Right cardiac atrium (tissue), 5 donors: ENCODE measurements around the gene ASIC4. TPM values are rescaled to one million over a fixed set of nuclear protein-coding genes. Genes with fewer than 3 reads are reported as not detected.

Source experiments
- ATAC-seq, 2 donors: fragments of 200-7000 bp; cut with Tn5 transposase; one replicate each; pipeline versions ENCODE4 v1.8.0 to v1.9.1; 2020; ENCODE audit warnings: moderate library complexity in 2 of 2, mild to moderate bottlenecking in 1 of 2
- DNase-seq, 3 donors: peaks; one replicate each; pipeline ENCODE4 v3.0.0-alpha.2; 2020
- H3K27ac ChIP-seq: one replicate; pipeline ENCODE4 v1.5.1; 2013; ENCODE audit warnings: mild to moderate bottlenecking, low read length, control low read depth, moderate library complexity
- H3K27me3 ChIP-seq: one replicate; pipeline ENCODE4 v1.6.1; 2013; ENCODE audit not compliant: control insufficient read depth, insufficient read depth
- H3K4me1 ChIP-seq: one replicate; pipeline ENCODE4 v1.6.1; 2013; ENCODE audit warnings: low read length; ENCODE audit not compliant: control insufficient read depth, insufficient read depth
- H3K4me3 ChIP-seq: one replicate; pipeline ENCODE4 v1.5.1; 2013; ENCODE audit warnings: low read length, control low read depth
- H3K9me3 ChIP-seq: one replicate; pipeline ENCODE4 v1.6.1; 2013; ENCODE audit warnings: low read length; ENCODE audit not compliant: control insufficient read depth
- WGBS: extraction: QIAGEN DNeasy Blood & Tissue Kit; methylation state at CpG from one replicate; pipeline ENCODE4 v1.1.7; 2013; 5-methylcytosine and 5-hydroxymethylcytosine counted together
- intact Hi-C, 4 donors: fragments of 100-400 bp; cut with DNase I; formaldehyde crosslinking; loops; one replicate each; pipeline versions ENCODE4 v1.11.0 to v1.14.0; 2022 to 2023
- polyA plus RNA-seq: library from polyadenylated mRNA; stranded (reverse); fragments of 200-250 nt; gene quantifications from one replicate; pipeline ENCODE4 v1.2.3, GENCODE V29; 2013
- total RNA-seq, 4 donors: library from RNA; stranded (reverse); fragmentation: NEBNext Ultra II Directional; extraction: Animal tissue kit (Norgen Biotek cat#: 25700); gene quantifications; one replicate each; pipeline ENCODE4 v1.2.1, GENCODE V29; 2021
- donor health status: healthy with polysubstance abuse.
- donor health status: DM: no; HTN: yes; CAD: no.
- donor health status: DM: no; HTN: no; CAD: no.
- donor health status: DM: no; HTN: yes; CAD: no; lungs with severe emphysema.
- donor health status: DM: yes; HTN: yes; CAD: no.

ASIC4 gene
- total and polyA plus RNA-seq, 5 donors = 0.28 to 1.8 (median 1.5) TPM

- Histone ChIP-seq H3K27me3 (no peaks in the 10 kb centered on the region), H3K9me3 (no peaks in the 10 kb centered on the region), H3K4me3 (no peak overlapping the region), H3K27ac (no peak overlapping the region), H3K4me1 (no peaks in the 10 kb centered on the region)
- 93% methylated on average over 46 of the region's 46 CpGs for WGBS
- ATAC-seq (no peak), DNase-seq (peak in 1 of 3 donors; percentile 60)
- intact Hi-C loops = loop anchor here (5.0 to 10.0 kb wide), 4 partner anchors 48 to 155 kb away; no protein-coding TSS in a partner anchor
Measured at GRCh38 chr2:219539926-219540678, 25.8 kb downstream of the ASIC4 start.

DNA sequence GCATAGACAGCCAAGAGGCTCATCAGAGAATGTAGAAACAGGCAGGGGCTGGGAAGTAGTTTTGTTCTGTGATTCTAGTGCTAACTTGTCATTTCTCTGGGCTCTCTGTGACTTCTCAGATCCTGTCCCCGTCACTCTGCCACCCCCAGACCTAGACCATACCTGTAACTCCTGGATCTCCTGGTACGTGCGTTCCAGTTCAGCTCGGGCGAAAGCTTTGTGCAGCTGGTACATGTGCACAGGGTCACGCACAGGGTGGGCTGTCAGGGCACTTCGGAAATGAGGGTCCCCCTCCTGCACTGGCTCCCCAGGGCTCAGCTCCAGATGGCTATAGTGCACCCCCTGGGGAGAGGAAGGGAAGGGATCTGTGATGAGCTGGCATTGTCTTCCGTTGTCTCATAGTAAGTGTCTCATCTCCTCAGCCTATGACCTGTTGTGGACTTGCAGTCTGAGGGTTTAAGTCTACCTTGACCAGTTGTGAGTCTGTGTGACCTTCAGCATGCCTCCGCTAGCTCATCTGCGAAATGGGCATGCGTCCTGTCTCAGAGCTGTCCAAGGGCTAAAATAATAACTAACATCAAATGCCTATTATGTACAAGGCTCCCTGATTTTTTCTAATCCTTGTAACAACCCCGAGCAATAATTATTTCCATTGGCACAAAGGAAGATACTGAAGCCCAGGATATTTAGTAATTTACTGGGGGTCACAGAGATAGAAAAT lies 26.7 kb downstream of the ASIC4 start:
- Histone ChIP-seq H3K4me3 (no peak overlapping the region), H3K27ac (no peak overlapping the region), H3K9me3 (no peaks in the 10 kb centered on the region), H3K4me1 (no peaks in the 10 kb centered on the region), H3K27me3 (no peaks in the 10 kb centered on the region)
- no peak for ATAC-seq
- WGBS = 89% methylated on average over 12 of the region's 12 CpGs
- peak in 1 of 3 donors; percentile 49 for DNase-seq
- intact Hi-C loops = loop anchor here in 3 of 4 donors (5.0 to 10.0 kb wide), 3 partner anchors 101 to 154 kb away; no protein-coding TSS in a partner anchor

DNA sequence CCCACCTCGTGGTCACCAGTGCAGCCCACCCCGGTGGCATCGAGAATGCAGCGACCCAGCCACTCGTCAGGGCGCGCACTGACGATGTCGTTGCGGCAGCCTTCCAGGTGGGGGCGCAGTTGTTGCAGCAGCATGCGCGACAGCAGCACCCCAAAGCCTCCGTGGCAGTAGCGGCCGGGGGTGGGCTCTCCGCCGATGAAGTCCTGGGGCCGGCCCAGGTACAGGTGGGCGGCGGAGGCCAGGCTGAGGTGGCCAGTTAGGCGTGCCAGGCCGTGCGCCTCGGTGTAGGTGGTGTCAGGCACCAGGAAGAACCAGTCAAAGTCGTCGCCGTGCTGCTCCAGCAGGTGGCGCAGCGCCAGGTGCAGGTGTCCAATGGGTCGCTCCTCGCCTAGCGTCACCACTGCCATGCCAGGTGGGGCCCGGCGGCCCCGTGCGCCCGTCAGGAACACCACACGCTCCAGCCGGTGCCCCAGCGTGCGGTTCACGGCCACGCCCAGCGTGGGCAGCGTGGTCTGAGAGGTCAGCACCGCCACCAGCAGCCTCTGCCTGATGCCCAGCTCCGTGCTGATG lies 27.4 kb downstream of the ASIC4 start:
- H3K4me1 ChIP-seq = no peaks in the 10 kb centered on the region
- WGBS = 13% methylated on average over 48 of the region's 48 CpGs
- H3K27me3 ChIP-seq = no peaks in the 10 kb centered on the region
- ATAC-seq = peak in 1 of 2 donors; percentile 4
- intact Hi-C loops = loop anchor here in 3 of 4 donors (5.0 to 10.0 kb wide), 3 partner anchors 101 to 153 kb away; no protein-coding TSS in a partner anchor
- H3K9me3 ChIP-seq = no peaks in the 10 kb centered on the region
- no peak overlapping the region for H3K27ac ChIP-seq
- H3K4me3 ChIP-seq = no peak overlapping the region
- peak; percentile 73 to 91 (median 91) for DNase-seq

- ATAC-seq (peak; percentile 36 to 40), DNase-seq (no peak)
- intact Hi-C loops = loop anchor here in 3 of 4 donors (5.0 to 10.0 kb wide), 3 partner anchors 99 to 152 kb away; no protein-coding TSS in a partner anchor
- Histone ChIP-seq H3K4me1 (no peaks in the 10 kb centered on the region), H3K4me3 (peak overlapping the region; percentile 81), H3K9me3 (no peaks in the 10 kb centered on the region), H3K27me3 (no peaks in the 10 kb centered on the region), H3K27ac (peak overlapping the region; percentile 71)
- WGBS = under 1% methylated on average over 66 of the region's 66 CpGs
Measured at GRCh38 chr2:219542931-219543595, 28.8 kb downstream of the ASIC4 start.

DNA sequence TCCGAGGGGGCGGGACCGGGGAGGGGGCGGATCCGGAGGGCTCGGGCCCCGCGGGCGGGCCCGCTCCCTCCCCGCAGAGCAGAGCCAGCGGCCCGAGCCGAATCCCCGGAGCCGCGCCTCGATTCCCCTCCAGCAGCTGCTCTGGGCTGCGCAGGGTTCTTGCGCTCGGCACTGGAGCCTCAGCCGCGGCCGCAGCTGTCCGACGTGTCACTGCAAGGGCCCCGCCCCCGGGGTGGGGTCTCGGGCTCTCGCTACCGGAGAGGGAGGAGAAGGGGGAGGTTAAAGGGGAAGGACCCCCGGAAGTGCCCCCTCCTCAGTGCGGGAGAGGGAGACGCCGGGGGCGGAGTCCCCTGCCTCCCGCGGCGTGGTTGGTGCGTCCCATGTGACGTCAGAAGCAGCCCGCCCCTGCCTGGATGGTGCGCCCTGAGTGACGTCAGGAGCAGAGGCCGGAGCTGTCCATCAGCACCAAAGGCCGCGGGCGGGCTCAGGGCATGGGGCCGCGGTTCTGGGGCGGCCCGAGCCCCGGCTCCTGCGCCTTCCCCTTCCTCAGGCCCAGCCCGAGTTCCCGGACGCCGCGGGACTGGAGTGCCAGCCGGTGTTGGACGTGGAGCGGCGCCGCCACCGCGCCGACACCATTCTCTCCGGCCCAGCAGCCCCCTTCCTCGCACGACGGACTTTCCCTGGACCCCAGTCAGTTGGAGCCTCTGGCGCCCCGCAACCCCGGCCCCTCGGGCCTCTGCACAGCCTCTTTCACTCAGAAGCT lies 29.5 kb downstream of the ASIC4 start, which contains the start of the genes CHPF and TMEM198:
Gene CHPF (minus strand): TSS at position 214 of the 763 bp plus-strand sequence. CDS start 271 bp downstream, outside the sequence.
Gene TMEM198 (plus strand): TSS at position 433 of the 763 bp plus-strand sequence. CDS start 700 bp downstream, outside the sequence.
- ATAC-seq = peak; percentile 93 to 95
- no peaks in the 10 kb centered on the region for H3K4me1 ChIP-seq
- H3K9me3 ChIP-seq = no peaks in the 10 kb centered on the region
- H3K27me3 ChIP-seq = no peaks in the 10 kb centered on the region
- peak within 1 kb of the TSS; percentile 81 for H3K4me3 ChIP-seq
- under 1% methylated on average over 74 of the region's 75 CpGs for WGBS
- intact Hi-C loops = loop anchor here in 3 of 4 donors (5.0 to 10.0 kb wide), 3 partner anchors 99 to 151 kb away; no protein-coding TSS in a partner anchor
- H3K27ac ChIP-seq = peak within 1 kb of the TSS; percentile 71
- DNase-seq = peak; percentile 99 to 100 (median 99)

- DNase-seq (no peak), ATAC-seq (no peak)
- Histone ChIP-seq H3K27me3 (no peaks in the 10 kb centered on the region), H3K4me1 (no peaks in the 10 kb centered on the region), H3K4me3 (peak overlapping the region; percentile 81), H3K27ac (no peak overlapping the region), H3K9me3 (no peaks in the 10 kb centered on the region)
- intact Hi-C loops = loop anchor here in 3 of 4 donors (5.0 to 10.0 kb wide), 3 partner anchors 98 to 150 kb away; no protein-coding TSS in a partner anchor
- WGBS = 43% methylated on average over 9 of the region's 9 CpGs
Measured at GRCh38 chr2:219544567-219544966, 30.3 kb downstream of the ASIC4 start.

- H3K4me3 ChIP-seq = no peak overlapping the region
- ATAC-seq (no peak), DNase-seq (no peak)
- 87% methylated on average over 3 of the region's 3 CpGs for WGBS
- H3K9me3 ChIP-seq = no peaks in the 10 kb centered on the region
- intact Hi-C loops = loop anchor here in 1 of 4 donors (10.0 kb wide), 1 partner anchor 149 kb away; no protein-coding TSS in a partner anchor
- no peak overlapping the region for H3K27ac ChIP-seq
- no peaks in the 10 kb centered on the region for H3K27me3 ChIP-seq
- H3K4me1 ChIP-seq = no peaks in the 10 kb centered on the region
Measured at GRCh38 chr2:219545295-219545942, 31.1 kb downstream of the ASIC4 start.

DNA sequence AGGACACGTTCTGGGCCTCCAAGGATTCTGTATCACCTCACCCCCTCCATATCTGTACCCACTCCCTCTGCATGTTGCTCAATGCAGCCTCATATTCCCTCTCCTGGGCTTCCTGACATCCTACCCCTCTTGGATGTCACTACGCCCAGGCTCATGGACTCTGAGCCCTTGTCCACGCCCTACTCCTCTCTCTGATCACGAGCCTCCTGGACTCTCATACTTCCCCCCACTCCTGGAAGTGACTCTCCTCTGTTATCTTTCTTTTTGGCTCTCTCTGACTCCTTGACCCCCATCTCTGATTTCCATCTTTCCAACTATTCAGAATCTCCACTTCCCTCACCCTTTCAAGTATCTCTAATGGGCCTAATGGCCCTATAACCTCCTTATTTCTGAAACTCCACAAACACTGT lies 31.7 kb downstream of the ASIC4 start:
- H3K4me3 ChIP-seq = no peak overlapping the region
- ATAC-seq = no peak
- H3K9me3 ChIP-seq = no peaks in the 10 kb centered on the region
- intact Hi-C loops = loop anchor here in 1 of 4 donors (10.0 kb wide), 1 partner anchor 149 kb away; no protein-coding TSS in a partner anchor
- H3K27me3 ChIP-seq = no peaks in the 10 kb centered on the region
- 69% methylated on average over 4 of the region's 4 CpGs for WGBS
- H3K27ac ChIP-seq = no peak overlapping the region
- H3K4me1 ChIP-seq = no peaks in the 10 kb centered on the region
- DNase-seq = peak in 1 of 3 donors; percentile 6

GRCh38 chr2:219547621-219548020 lies 33.3 kb downstream of the ASIC4 start:
- Histone ChIP-seq H3K9me3 (no peaks in the 10 kb centered on the region), H3K27ac (no peak overlapping the region), H3K27me3 (no peaks in the 10 kb centered on the region), H3K4me1 (peaks cover 2% of the 10 kb centered on the region), H3K4me3 (no peak overlapping the region)
- 93% methylated on average over 26 of the region's 26 CpGs for WGBS
- no peak for ATAC-seq
- intact Hi-C loops = loop anchor here in 1 of 4 donors (10.0 kb wide), 1 partner anchor 147 kb away; no protein-coding TSS in a partner anchor
- DNase-seq = peak in 1 of 3 donors; percentile 38
